ENCODE data around the gene POMZP3.
"Not testable (repeated sequence)": the region's sequence is repeated elsewhere in the genome, so short reads cannot be mapped to it uniquely, and the experiment has no call there.

GRCh38 chr7:76582848-76583631 lies 44.0 kb downstream of the POMZP3 start:
- TF ChIP-seq EP300, CTCF, POLR2A (IDR thresholded peaks at IDR 0.05): not testable (repeated sequence)
